Urothelium cell line (cell line): ENCODE measurements around the gene TSC1.
"Not testable (repeated sequence)": the region's sequence is repeated elsewhere in the genome, so short reads cannot be mapped to it uniquely, and the experiment has no call there.

Experiments
- DNase-seq: peaks from one replicate; pipeline ENCODE4 v3.0.0; 2011; ENCODE audit warnings: low spot score, mixed read lengths
- FAIRE-seq: peaks from 2 replicates; lab custom pipeline; 2011; peaks lifted over from hg19 to GRCh38; lab: Jason Lieb, UNC

TSC1 gene

GRCh38 chr9:132944294-132945185 lies at the start of gene TSC1:
Gene TSC1, minus strand, starts transcription at chr9:132944616. Its CDS starts 15,744 bp downstream, at chr9:132928872.
- FAIRE-seq (no peak), DNase-seq (peak; percentile 94)

- DNase-seq, result no peak
- no peak for FAIRE-seq
Measured at GRCh38 chr9:132993511-132993939, 49.1 kb upstream of the TSC1 start.

- DNase-seq (no peak), FAIRE-seq (no peak)
Measured at GRCh38 chr9:132991351-132992300, 47.2 kb upstream of the TSC1 start.

GRCh38 chr9:132990781-132991180 lies 46.4 kb upstream of the TSC1 start:
- FAIRE-seq (no peak), DNase-seq (no peak)

DNA sequence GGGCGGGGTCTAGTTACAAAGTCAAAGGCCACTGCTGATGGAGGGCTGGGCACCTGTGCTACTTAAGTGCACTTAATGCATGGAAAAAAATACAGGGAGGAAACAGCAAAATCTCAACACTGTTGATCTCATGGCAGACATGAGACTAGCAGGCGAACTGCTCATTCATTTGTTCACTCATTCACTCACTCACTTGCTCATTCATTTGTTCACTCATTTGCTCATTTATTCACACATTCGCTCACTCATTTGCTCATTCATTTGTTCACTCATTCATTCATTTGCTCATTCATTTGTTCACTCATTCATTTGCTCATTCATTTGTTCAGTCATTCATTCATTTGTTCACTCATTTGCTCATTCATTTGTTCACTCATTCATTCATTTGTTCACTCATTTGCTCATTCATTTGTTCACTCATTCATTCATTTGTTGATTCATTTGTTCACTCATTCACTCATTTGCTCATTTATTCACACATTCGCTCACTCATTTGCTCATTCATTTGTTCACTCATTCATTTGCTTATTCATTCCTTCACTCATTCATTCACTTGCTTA lies 45.7 kb upstream of the TSC1 start:
- DNase-seq, FAIRE-seq: not testable (repeated sequence)

DNA sequence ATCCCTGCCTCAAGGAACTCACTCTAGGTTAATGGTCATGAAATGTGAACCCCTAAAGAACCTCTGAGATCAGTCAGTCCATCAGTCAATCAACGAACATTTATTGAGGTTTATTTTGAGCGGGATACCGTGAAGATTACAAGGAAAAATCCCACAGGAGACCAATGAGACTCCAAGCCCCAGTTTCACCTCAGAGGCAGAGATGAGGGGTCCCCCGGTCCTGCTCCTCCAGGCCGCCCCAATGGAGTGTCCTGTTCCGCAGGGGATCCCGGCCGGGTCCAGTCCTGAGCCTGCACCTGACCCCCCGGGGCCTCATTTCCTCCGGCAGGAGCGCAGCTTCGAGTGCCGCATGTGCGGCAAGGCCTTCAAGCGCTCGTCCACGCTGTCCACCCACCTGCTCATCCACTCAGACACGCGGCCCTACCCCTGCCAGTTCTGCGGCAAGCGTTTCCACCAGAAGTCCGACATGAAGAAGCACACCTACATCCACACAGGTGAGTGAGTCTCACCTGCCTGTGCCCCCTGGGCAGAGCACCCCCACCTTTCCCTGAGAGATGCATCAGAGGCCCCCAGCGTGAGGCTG lies 45.1 kb upstream of the TSC1 start:
- FAIRE-seq, result no peak
- no peak for DNase-seq

- FAIRE-seq, result no peak
- DNase-seq, result no peak
Measured at GRCh38 chr9:132989014-132989310, 44.5 kb upstream of the TSC1 start.

DNA sequence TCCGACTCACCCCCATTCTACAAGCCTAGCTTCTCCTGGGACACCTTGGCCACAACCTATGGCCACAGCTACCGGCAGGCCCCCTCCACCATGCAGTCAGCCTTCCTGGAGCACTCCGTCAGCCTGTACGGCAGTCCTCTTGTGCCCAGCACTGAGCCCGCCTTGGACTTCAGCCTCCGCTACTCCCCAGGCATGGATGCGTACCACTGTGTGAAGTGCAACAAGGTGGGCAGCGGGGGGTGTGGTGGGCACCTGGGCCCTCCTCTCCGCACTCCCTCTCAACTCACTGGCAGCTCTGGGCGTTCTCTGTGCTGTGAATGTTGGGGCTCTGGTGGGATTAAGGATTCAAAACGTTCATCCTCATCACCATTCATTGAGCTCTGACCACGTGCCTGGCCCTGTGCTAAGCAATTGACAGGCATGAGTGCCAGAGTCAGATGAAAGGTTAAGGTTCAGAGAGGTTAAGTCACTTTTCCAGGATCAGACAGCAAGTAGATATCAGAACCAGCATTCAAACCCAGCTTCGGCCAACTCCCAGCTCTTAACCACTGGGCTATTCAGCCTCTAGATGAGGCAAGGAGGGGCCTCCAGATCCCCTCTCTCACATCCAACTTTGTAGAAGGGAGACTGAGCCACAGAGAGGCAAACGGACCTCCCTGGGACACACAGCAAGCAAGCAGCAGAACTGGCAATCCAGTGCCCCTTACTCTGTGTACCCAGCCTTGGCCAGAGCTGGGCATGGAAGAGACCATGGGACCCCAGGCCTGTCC lies 44.0 kb upstream of the TSC1 start:
- DNase-seq (no peak), FAIRE-seq (no peak)

DNA sequence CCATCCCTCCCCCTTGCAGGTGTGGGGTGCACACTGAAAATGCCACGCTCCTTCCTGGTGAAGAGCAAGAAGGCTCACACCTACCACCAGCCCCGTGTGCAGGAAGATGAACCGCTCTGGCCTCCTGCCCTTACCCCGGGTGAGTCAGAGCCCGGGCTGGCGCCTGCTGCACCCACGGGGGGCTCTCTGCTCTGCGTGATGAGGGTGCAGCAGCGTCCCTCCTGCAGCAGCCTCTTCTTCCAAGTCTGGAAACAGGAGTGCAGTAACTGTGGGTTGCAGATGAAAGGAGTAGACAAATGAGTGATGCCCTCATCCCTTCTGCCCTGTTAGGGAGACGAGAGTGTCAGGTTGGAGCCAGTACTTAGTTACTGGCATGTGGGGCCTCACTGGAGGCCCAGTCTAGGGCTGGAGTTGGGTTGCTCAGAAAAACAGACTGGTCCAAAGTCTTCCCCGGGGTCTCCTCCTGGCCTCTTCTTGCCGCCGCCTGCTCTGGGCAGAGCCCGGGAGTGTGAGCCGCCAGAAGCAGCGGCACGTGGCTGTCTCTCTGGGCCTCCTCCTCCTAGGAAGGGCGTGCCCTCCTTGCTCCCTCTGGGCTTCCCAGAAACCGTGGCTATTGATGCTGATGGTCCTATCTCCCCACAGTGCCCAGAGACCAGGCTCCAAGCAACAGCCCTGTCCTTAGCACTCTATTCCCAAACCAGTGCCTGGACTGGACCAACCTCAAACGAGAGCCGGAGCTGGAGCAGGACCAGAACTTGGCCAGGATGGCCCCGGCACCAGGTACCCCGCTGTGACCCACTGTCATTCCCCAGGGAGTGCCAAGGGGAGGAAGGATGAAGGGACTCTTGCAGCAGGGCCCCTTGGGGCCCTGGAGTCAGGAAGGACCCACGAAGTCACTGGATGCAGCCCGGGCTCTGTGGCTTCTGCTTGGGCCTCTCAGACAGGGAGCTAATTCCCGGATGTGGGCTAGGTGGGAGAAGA lies 42.5 kb upstream of the TSC1 start:
- FAIRE-seq (no peak), DNase-seq (peak; percentile 33)

DNA sequence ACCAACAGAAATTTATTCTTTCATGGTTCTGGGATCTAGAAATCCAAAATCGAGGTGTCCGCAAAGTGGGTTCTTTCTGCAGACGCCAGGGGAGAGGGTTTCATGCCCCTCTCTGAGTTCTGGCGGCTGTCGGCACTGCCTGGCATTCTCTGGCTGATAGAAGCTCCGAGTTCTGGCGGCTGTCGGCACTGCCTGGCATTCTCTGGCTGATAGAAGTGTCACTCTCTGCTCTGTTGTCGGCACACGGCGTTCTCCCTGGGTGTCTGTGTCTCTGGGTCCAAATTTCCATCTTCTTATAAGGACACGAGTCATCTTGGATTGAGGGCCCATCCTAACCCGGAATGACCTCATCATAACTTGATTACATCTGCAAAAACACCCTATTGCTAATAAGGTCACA lies 41.7 kb upstream of the TSC1 start:
- FAIRE-seq (no peak), DNase-seq (no peak)

- DNase-seq (no peak), FAIRE-seq (no peak)
Measured at GRCh38 chr9:132985489-132985888, 41.1 kb upstream of the TSC1 start.

DNA sequence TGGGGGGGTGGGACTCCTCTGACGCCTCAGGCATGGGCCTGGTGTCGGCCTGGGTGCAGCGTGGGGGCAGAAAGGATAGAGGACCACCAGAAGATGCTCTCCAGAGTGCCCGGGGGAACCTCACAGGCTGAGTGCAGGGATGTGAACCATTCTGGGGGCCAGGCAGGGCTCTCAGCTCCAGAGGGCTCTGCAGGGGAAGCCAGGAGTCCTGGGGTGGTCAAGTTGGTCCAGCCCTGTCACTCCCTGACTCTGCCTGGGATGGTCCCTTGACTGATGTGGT lies 40.6 kb upstream of the TSC1 start:
- DNase-seq (no peak), FAIRE-seq (no peak)

- FAIRE-seq, result no peak
- DNase-seq, result no peak
Measured at GRCh38 chr9:132984202-132985070, 40.0 kb upstream of the TSC1 start.

DNA sequence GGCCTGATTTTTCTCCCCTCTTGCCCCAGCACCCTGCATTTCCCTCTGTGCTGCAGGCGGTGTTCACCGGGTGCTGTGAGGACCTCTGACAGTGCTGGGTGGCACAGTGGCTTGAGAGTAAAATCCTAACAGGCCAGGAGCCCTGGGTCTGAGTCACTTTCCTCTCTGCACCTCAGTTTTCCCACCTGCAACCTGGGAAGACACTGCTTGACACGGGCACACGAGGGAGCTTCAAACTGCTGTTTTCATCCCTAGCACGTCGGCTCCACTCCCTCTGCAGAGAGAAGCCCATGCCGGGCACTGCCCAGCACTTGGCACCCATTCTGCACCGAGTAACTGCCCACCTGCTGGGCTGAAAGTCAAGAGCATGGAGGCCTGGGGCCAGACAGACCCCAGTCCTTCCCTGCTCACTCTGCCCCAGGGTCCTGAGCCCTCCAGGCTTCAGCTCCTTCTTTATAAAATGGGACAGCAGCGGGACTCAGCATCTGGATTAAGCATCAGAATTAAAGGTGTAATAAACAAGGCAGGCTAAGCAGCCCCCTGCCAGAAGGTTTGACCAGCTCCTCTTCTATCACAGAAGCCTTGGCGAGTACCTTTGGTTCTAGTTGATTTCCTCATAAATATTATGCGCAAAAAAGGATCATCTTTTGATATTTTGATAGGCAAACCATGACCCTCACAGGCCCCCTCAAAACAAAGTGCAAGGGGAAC lies 39.2 kb upstream of the TSC1 start:
- DNase-seq, result no peak

GRCh38 chr9:132982458-132982857 lies 38.0 kb upstream of the TSC1 start:
- no peak for FAIRE-seq
- DNase-seq, result no peak

More for the DNA sequence above, 39.2 kb upstream of the TSC1 start:
- FAIRE-seq, result no peak

DNA sequence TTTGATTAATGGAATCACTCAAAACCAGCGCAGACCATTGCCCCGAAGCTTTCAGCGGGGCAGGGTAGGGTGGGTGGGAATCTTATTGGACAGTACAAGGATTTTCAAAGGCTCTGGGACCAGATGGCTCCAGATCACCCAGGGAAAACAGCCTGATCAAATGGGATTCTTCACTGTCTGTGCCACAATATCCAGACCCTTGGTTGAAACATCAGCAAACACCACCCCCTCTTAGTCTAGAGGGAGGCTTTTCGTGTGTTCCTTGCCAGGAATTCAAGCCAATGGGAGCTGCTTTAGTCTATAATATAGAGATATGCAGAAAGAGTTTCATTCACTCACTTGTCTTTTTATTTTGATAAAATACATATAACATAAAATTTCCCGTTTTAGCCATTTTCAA lies 35.7 kb upstream of the TSC1 start:
- no peak for DNase-seq
- no peak for FAIRE-seq

- FAIRE-seq (no peak), DNase-seq (no peak)
Measured at GRCh38 chr9:132978451-132979131, 34.2 kb upstream of the TSC1 start, which contains the start of gene GFI1B. Gene GFI1B, plus strand, starts transcription at chr9:132978694. Its CDS starts 7,985 bp downstream, at chr9:132986679.
